KMS-11 (cell line): ENCODE results near the gene DMD.

Experiments used
- H2AFZ ChIP-seq: fragments of 200-600 bp; sonication (generic); 2 replicates; pipeline ENCODE4 v1.6.1; 2016; ENCODE audit warnings: antibody characterized with exemption, mixed run types, low read depth
- H3K27ac ChIP-seq: fragments of 200-600 bp; sonication (generic); 2 replicates; pipeline ENCODE4 v1.6.1; 2016; ENCODE audit warnings: mild to moderate bottlenecking, mixed run types
- H3K27me3 ChIP-seq: fragments of 200-600 bp; sonication (generic); 2 replicates; pipeline ENCODE4 v1.6.1; 2017; ENCODE audit warnings: mild to moderate bottlenecking, low read depth, mixed run types, moderate library complexity; ENCODE audit not compliant: insufficient read depth
- H3K36me3 ChIP-seq: fragments of 200-600 bp; sonication (generic); 2 replicates; pipeline ENCODE4 v1.6.1; 2017; ENCODE audit warnings: mild to moderate bottlenecking, mixed run types; ENCODE audit not compliant: insufficient read depth
- H3K4me1 ChIP-seq: fragments of 200-600 bp; sonication (generic); 2 replicates; pipeline ENCODE4 v1.6.1; 2016; ENCODE audit warnings: mild to moderate bottlenecking, low read depth, mixed run types; ENCODE audit not compliant: poor library complexity, severe bottlenecking
- H3K4me2 ChIP-seq: fragments of 200-600 bp; sonication (generic); 2 replicates; pipeline ENCODE4 v1.7.0; 2016; ENCODE audit warnings: mild to moderate bottlenecking, mixed run types
- H3K4me3 ChIP-seq: fragments of 200-600 bp; sonication (generic); IDR thresholded peaks from 2 replicates; pipeline ENCODE4 v1.6.1; 2017; ENCODE audit warnings: low read depth, low read length, mixed read lengths; ENCODE audit not compliant: insufficient read depth
- H3K79me2 ChIP-seq: fragments of 200-600 bp; sonication (generic); 2 replicates; pipeline ENCODE4 v1.6.1; 2016; ENCODE audit warnings: low read depth, mixed run types; ENCODE audit not compliant: insufficient read depth
- H3K9ac ChIP-seq: fragments of 200-600 bp; sonication (generic); 2 replicates; pipeline ENCODE4 v1.6.1; 2016; ENCODE audit warnings: mild to moderate bottlenecking, mixed run types
- H4K20me1 ChIP-seq: fragments of 200-600 bp; sonication (generic); 2 replicates; pipeline ENCODE4 v1.6.1; 2016; ENCODE audit warnings: mild to moderate bottlenecking, mixed run types; ENCODE audit not compliant: insufficient read depth
- CTCF ChIP-seq: fragments of 200-600 bp; sonication (generic); conservative IDR thresholded peaks from 2 replicates; pipeline ENCODE4 v1.6.1; 2017; ENCODE audit warnings: low read depth, mild to moderate bottlenecking, antibody characterized with exemption, low read length, moderate library complexity, mixed read lengths

The DMD gene

GRCh38 chrX:32170481-32170880 is 1040.9 kb downstream of the DMD start:
- Histone ChIP-seq H4K20me1 (no peaks in the 10 kb centered on the region), H3K4me2 (no peak overlapping the region), H3K79me2 (no peaks in the 10 kb centered on the region), H3K36me3 (no peaks in the 10 kb centered on the region), H3K27ac (no peak overlapping the region), H3K27me3 (no peaks in the 10 kb centered on the region), H3K9ac (no peak overlapping the region), H3K4me3 (no peak overlapping the region), H3K4me1 (no peaks in the 10 kb centered on the region), H2AFZ (no peak overlapping the region)
- TF ChIP-seq CTCF = no peak

- H2AFZ ChIP-seq = no peak overlapping the region
Observed at GRCh38 chrX:32155044-32155638, 1056.2 kb downstream of the DMD start.

GRCh38 chrX:32153585-32153984 is 1057.8 kb downstream of the DMD start:
- no peak overlapping the region for H2AFZ ChIP-seq

More at GRCh38 chrX:32155044-32155638, 1056.2 kb downstream of the DMD start:
- Histone ChIP-seq H3K4me1 (no peaks in the 10 kb centered on the region), H3K4me2 (no peak overlapping the region), H3K9ac (no peak overlapping the region), H3K4me3 (no peak overlapping the region), H3K36me3 (no peaks in the 10 kb centered on the region), H4K20me1 (no peaks in the 10 kb centered on the region), H3K27me3 (no peaks in the 10 kb centered on the region), H3K79me2 (no peaks in the 10 kb centered on the region), H3K27ac (no peak overlapping the region)
- TF ChIP-seq CTCF = no peak

GRCh38 chrX:32150141-32150540 is 1061.2 kb downstream of the DMD start:
- Histone ChIP-seq H3K27ac (no peak overlapping the region), H3K4me2 (no peak overlapping the region), H3K27me3 (no peaks in the 10 kb centered on the region), H3K4me3 (no peak overlapping the region), H3K79me2 (no peaks in the 10 kb centered on the region), H3K4me1 (no peaks in the 10 kb centered on the region), H3K9ac (no peak overlapping the region), H4K20me1 (no peaks in the 10 kb centered on the region), H3K36me3 (no peaks in the 10 kb centered on the region), H2AFZ (no peak overlapping the region)
- TF ChIP-seq CTCF = no peak

More at GRCh38 chrX:32153585-32153984, 1057.8 kb downstream of the DMD start:
- Histone ChIP-seq H3K36me3 (no peaks in the 10 kb centered on the region), H4K20me1 (no peaks in the 10 kb centered on the region), H3K79me2 (no peaks in the 10 kb centered on the region), H3K27ac (no peak overlapping the region), H3K4me1 (no peaks in the 10 kb centered on the region), H3K9ac (no peak overlapping the region), H3K27me3 (no peaks in the 10 kb centered on the region), H3K4me2 (no peak overlapping the region), H3K4me3 (no peak overlapping the region)
- no peak for TF ChIP-seq CTCF
